ENCODE measurements around the gene SLC9A1. TPM values are rescaled to one million over a fixed set of nuclear protein-coding genes. Genes with fewer than 3 reads are reported as not detected.

SLC9A1 gene
- total RNA-seq, 1 experiment from 2014 or later = 27.5 TPM

GRCh38 chr1:27077968-27078367 lies 77.0 kb downstream of the SLC9A1 start:
- no peak overlapping the region for H3K4me2 ChIP-seq
- H3K4me1 ChIP-seq (replicated peaks; ENCODE audit: insufficient read depth) = no peaks in the 10 kb centered on the region
- H2AFZ ChIP-seq = no peak overlapping the region
- no peaks in the 10 kb centered on the region for H3K36me3 ChIP-seq (ENCODE audit: low read depth)
- H3F3A ChIP-seq (ENCODE audit: insufficient read depth, low read depth) = no peaks in the 10 kb centered on the region; the same call in 1 of the 2 replicates
- H3K9me3 ChIP-seq (ENCODE audit: insufficient read depth, low read depth) = no peaks in the 10 kb centered on the region
- intact Hi-C loops (cut with micrococcal nuclease; ENCODE audit: unreplicated experiment) = no loop called here
- no peaks in the 10 kb centered on the region for H4K20me1 ChIP-seq (ENCODE audit: insufficient read depth)
- H3K4me3 ChIP-seq = no peak overlapping the region
- no peaks in the 10 kb centered on the region for H3K9me2 ChIP-seq (ENCODE audit: insufficient read depth)
- no peaks in the 10 kb centered on the region for H3K27me3 ChIP-seq (ENCODE audit: insufficient read depth, low read depth)
- no peak overlapping the region for H3K27ac ChIP-seq
- POLR2A ChIA-PET (ENCODE audit: unreplicated experiment) = no interaction called here
- CTCF ChIA-PET = no interaction called here
- no peaks in the 10 kb centered on the region for H3K79me2 ChIP-seq (ENCODE audit: low read depth)
- no TSS peak for BruUV-seq (replicated peaks)
- TF ChIP-seq EZH2 (IDR thresholded peaks at IDR 0.05; ENCODE audit: low read depth) (no peak), CTCF (conservative IDR thresholded peaks at IDR 0.05) (no peak)
- no peak for DNase-seq

GRCh38 chr1:27076803-27077202 lies 78.1 kb downstream of the SLC9A1 start:
- Histone ChIP-seq H3K27me3 (ENCODE audit: insufficient read depth, low read depth) (no peaks in the 10 kb centered on the region), H3K4me3 (no peak overlapping the region), H3K36me3 (ENCODE audit: low read depth) (no peaks in the 10 kb centered on the region), H3K27ac (no peak overlapping the region), H3K9me2 (ENCODE audit: insufficient read depth) (no peaks in the 10 kb centered on the region), H3K79me2 (ENCODE audit: low read depth) (no peaks in the 10 kb centered on the region), H3F3A (ENCODE audit: insufficient read depth, low read depth) (no peaks in the 10 kb centered on the region; the same call in 1 of the 2 replicates), H3K4me1 (replicated peaks; ENCODE audit: insufficient read depth) (no peaks in the 10 kb centered on the region), H2AFZ (no peak overlapping the region), H4K20me1 (ENCODE audit: insufficient read depth) (no peaks in the 10 kb centered on the region), H3K4me2 (no peak overlapping the region), H3K9me3 (ENCODE audit: insufficient read depth, low read depth) (no peaks in the 10 kb centered on the region)
- intact Hi-C loops (cut with micrococcal nuclease; ENCODE audit: unreplicated experiment) = no loop called here
- POLR2A ChIA-PET (ENCODE audit: unreplicated experiment) = no interaction called here
- BruUV-seq (replicated peaks) = no TSS peak
- CTCF ChIA-PET = no interaction called here
- DNase-seq = no peak
- TF ChIP-seq EZH2 (IDR thresholded peaks at IDR 0.05; ENCODE audit: low read depth) (no peak), CTCF (conservative IDR thresholded peaks at IDR 0.05) (no peak)

- Histone ChIP-seq H3K4me2 (no peak overlapping the region), H3K4me3 (no peak overlapping the region), H4K20me1 (ENCODE audit: insufficient read depth) (no peaks in the 10 kb centered on the region), H2AFZ (no peak overlapping the region), H3K4me1 (replicated peaks; ENCODE audit: insufficient read depth) (no peaks in the 10 kb centered on the region), H3K36me3 (ENCODE audit: low read depth) (no peaks in the 10 kb centered on the region), H3K79me2 (ENCODE audit: low read depth) (no peaks in the 10 kb centered on the region), H3K27ac (no peak overlapping the region), H3K9me2 (ENCODE audit: insufficient read depth) (no peaks in the 10 kb centered on the region), H3F3A (ENCODE audit: insufficient read depth, low read depth) (no peaks in the 10 kb centered on the region; the same call in 1 of the 2 replicates), H3K9me3 (ENCODE audit: insufficient read depth, low read depth) (no peaks in the 10 kb centered on the region), H3K27me3 (ENCODE audit: insufficient read depth, low read depth) (no peaks in the 10 kb centered on the region)
- no peak for DNase-seq
- intact Hi-C loops (cut with micrococcal nuclease; ENCODE audit: unreplicated experiment) = no loop called here
- TF ChIP-seq EZH2 (IDR thresholded peaks at IDR 0.05; ENCODE audit: low read depth) = no peak
- TF ChIP-seq CTCF (conservative IDR thresholded peaks at IDR 0.05) = no peak
- no TSS peak for BruUV-seq (replicated peaks)
- CTCF ChIA-PET = no interaction called here
- POLR2A ChIA-PET (ENCODE audit: unreplicated experiment) = no interaction called here
Observed at GRCh38 chr1:27074175-27074780, 80.6 kb downstream of the SLC9A1 start.
